GM18868 (cell line): ENCODE results near the gene KRTAP10-8.
"Not testable (repeated sequence)": the region's sequence is repeated elsewhere in the genome, so short reads cannot be mapped to it uniquely, and the experiment has no call there.

Source experiments
- ATAC-seq: cut with Tn5 transposase; IDR thresholded peaks from one replicate; pipeline ENCODE4 v1.9.1; 2021; ENCODE audit warnings: mild to moderate bottlenecking, moderate library complexity; ENCODE audit not compliant: unreplicated experiment

The KRTAP10-8 gene

GRCh38 chr21:44598061-44598460 is 13.8 kb upstream of the KRTAP10-8 start:
- ATAC-seq, result no peak

GRCh38 chr21:44599264-44600029 is 12.4 kb upstream of the KRTAP10-8 start:
- ATAC-seq, result no peak

GRCh38 chr21:44600118-44600978 is 11.5 kb upstream of the KRTAP10-8 start, which contains the start of gene KRTAP10-7:
Gene KRTAP10-7 (plus strand): TSS chr21:44600597. CDS start chr21:44600622, 25 bp downstream.
- not testable (repeated sequence) for ATAC-seq

- not testable (repeated sequence) for ATAC-seq
Measured at GRCh38 chr21:44601091-44601490, 10.8 kb upstream of the KRTAP10-8 start.

- ATAC-seq, result no peak
Measured at GRCh38 chr21:44601596-44602462, 10.1 kb upstream of the KRTAP10-8 start.

- no peak for ATAC-seq
Measured at GRCh38 chr21:44602463-44602850, 9.4 kb upstream of the KRTAP10-8 start.

- ATAC-seq, result no peak
Measured at GRCh38 chr21:44603109-44603875, 8.6 kb upstream of the KRTAP10-8 start.

- no peak for ATAC-seq
Measured at GRCh38 chr21:44603911-44604310, 8.0 kb upstream of the KRTAP10-8 start.

GRCh38 chr21:44606495-44606894 is 5.4 kb upstream of the KRTAP10-8 start:
- ATAC-seq, result no peak

- no peak for ATAC-seq
Measured at GRCh38 chr21:44609193-44609592, 2.7 kb upstream of the KRTAP10-8 start.

- not testable (repeated sequence) for ATAC-seq
Measured at GRCh38 chr21:44610157-44610843, 1.6 kb upstream of the KRTAP10-8 start.

- no peak for ATAC-seq
Measured at GRCh38 chr21:44611551-44611950, 328 bp upstream of the KRTAP10-8 start.

- no peak for ATAC-seq
Measured at GRCh38 chr21:44612669-44613229, 870 bp downstream of the KRTAP10-8 start.

- ATAC-seq, result no peak
Measured at GRCh38 chr21:44613386-44614155, 1.7 kb downstream of the KRTAP10-8 start.

GRCh38 chr21:44614161-44614631 is 2.3 kb downstream of the KRTAP10-8 start:
- ATAC-seq, result no peak

GRCh38 chr21:44614961-44615391 is 3.1 kb downstream of the KRTAP10-8 start:
- no peak for ATAC-seq

- ATAC-seq, result no peak
Measured at GRCh38 chr21:44615466-44615865, 3.6 kb downstream of the KRTAP10-8 start.

- no peak for ATAC-seq
Measured at GRCh38 chr21:44615911-44616590, 4.2 kb downstream of the KRTAP10-8 start.
